ENCODE data around the gene WNK2. TPM values are rescaled to one million over a fixed set of nuclear protein-coding genes. Genes with fewer than 3 reads are reported as not detected.
"Not testable (repeated sequence)": the region's sequence is repeated elsewhere in the genome, so short reads cannot be mapped to it uniquely, and the experiment has no call there.

The WNK2 gene
- total RNA-seq, 4 donors from 2014 or later: 18.6 to 89.9 (median 40.8) TPM

GRCh38 chr9:93366119-93366447 is 182.1 kb downstream of the WNK2 start:
- TF ChIP-seq POLR2AphosphoS5 (IDR thresholded peaks at IDR 0.05): no peak
- no peak for TF ChIP-seq CTCF (IDR thresholded peaks at IDR 0.05)
- no peak for TF ChIP-seq POLR2A (IDR thresholded peaks at IDR 0.05; ENCODE audit: low read depth)
- no peak for TF ChIP-seq EP300 (IDR thresholded peaks at IDR 0.05)
- no peak overlapping the region for H3K4me3 ChIP-seq
- H3K36me3 ChIP-seq: no peaks in the 10 kb centered on the region
- peaks cover 0 to 7% (median 0%) of the 10 kb centered on the region in 4 donors for H3K9me3 ChIP-seq
- 70% methylated on average over 11 of the region's 12 CpGs for WGBS
- intact Hi-C loops (cut with DNase I): no loop called here
- H3K27ac ChIP-seq (replicated peaks in 1 of 4): no peak overlapping the region
- H3K27me3 ChIP-seq: peaks cover 0 to 3% (median 0%) of the 10 kb centered on the region in 4 donors
- no peak for DNase-seq (ENCODE audit: extremely low spot score)
- H3K4me1 ChIP-seq: no peaks in the 10 kb centered on the region

GRCh38 chr9:93366486-93366885 is 182.5 kb downstream of the WNK2 start:
- H3K4me3 ChIP-seq; DNase-seq (ENCODE audit: extremely low spot score); H3K27ac ChIP-seq (replicated peaks in 1 of 4); intact Hi-C loops (cut with DNase I); H3K9me3 ChIP-seq; H3K27me3 ChIP-seq; H3K36me3 ChIP-seq; H3K4me1 ChIP-seq: not testable (repeated sequence)
- 95% methylated on average over 4 of the region's 4 CpGs for WGBS

- Histone ChIP-seq H3K4me3 (no peak overlapping the region), H3K36me3 (no peaks in the 10 kb centered on the region), H3K4me1 (no peaks in the 10 kb centered on the region), H3K27ac (replicated peaks in 1 of 4) (no peak overlapping the region), H3K9me3 (no peaks in the 10 kb centered on the region), H3K27me3 (peaks cover 0 to 3% (median 0%) of the 10 kb centered on the region in 4 donors)
- intact Hi-C loops (cut with DNase I): no loop called here
- TF ChIP-seq POLR2A (IDR thresholded peaks at IDR 0.05; ENCODE audit: low read depth): no peak
- TF ChIP-seq EP300 (IDR thresholded peaks at IDR 0.05): no peak
- no peak for TF ChIP-seq CTCF (IDR thresholded peaks at IDR 0.05)
- WGBS: 87% methylated on average over 1 of the region's 1 CpG
- DNase-seq (ENCODE audit: extremely low spot score): no peak
Measured at GRCh38 chr9:93368437-93368836, 184.5 kb downstream of the WNK2 start.

GRCh38 chr9:93369686-93370085 is 185.7 kb downstream of the WNK2 start:
- no peaks in the 10 kb centered on the region for H3K4me1 ChIP-seq
- DNase-seq (ENCODE audit: extremely low spot score): no peak
- no peak overlapping the region for H3K4me3 ChIP-seq
- no peaks in the 10 kb centered on the region for H3K36me3 ChIP-seq
- TF ChIP-seq CTCF (IDR thresholded peaks at IDR 0.05) (no peak), POLR2A (IDR thresholded peaks at IDR 0.05; ENCODE audit: low read depth) (no peak), POLR2AphosphoS5 (IDR thresholded peaks at IDR 0.05) (no peak), EP300 (IDR thresholded peaks at IDR 0.05) (no peak)
- no peaks in the 10 kb centered on the region for H3K9me3 ChIP-seq
- H3K27ac ChIP-seq (replicated peaks in 1 of 4): no peak overlapping the region
- H3K27me3 ChIP-seq: peaks cover 0 to 3% (median 0%) of the 10 kb centered on the region in 4 donors
- WGBS: 80% methylated on average over 1 of the region's 1 CpG
- intact Hi-C loops (cut with DNase I): no loop called here

Other genes starting within 250 kb of the WNK2 start
- 1 to 10 TPM; 4.3 to 5.1 (median 4.9) TPM for gene FGD3, start 236.6 kb upstream of the WNK2 start, total RNA-seq
- gene SUSD3, start 125.4 kb upstream of the WNK2 start, total RNA-seq: 1 to 10 TPM in 3 of 4 donors, under 1 TPM in 1; 0.83 to 3.3 (median 1.4) TPM
- gene CARD19, start 87.9 kb upstream of the WNK2 start, total RNA-seq: 10 to 100 TPM; 54.0 to 83.6 (median 78.1) TPM
- 10 to 100 TPM; 69.3 to 90.6 (median 72.7) TPM for gene NINJ1, start 49.9 kb upstream of the WNK2 start, total RNA-seq

Data from esophagus muscularis mucosa (tissue), 4 donors.